Nephron (organoid): ENCODE measurements around the gene GRK2.
A peak's percentile ranks its signal among the peaks of the same experiment; 100 is the strongest.

Experiments
- H3K27ac Mint-ChIP-seq, 3 experiments: 2 replicates each; pipeline ENCODE4 v1.8.0; 2020; ENCODE audit warnings: mixed read lengths in 3 of 3, mild to moderate bottlenecking in 2 of 3, moderate library complexity in 1 of 3
- H3K27me3 Mint-ChIP-seq: 2 replicates; pipeline ENCODE4 v1.8.0; 2021; ENCODE audit warnings: low read depth, mild to moderate bottlenecking, moderate library complexity, mixed read lengths
- H3K36me3 Mint-ChIP-seq: 2 replicates; pipeline ENCODE4 v1.8.0; 2020; ENCODE audit warnings: low read depth, mixed read lengths
- H3K4me1 Mint-ChIP-seq: 2 replicates; pipeline ENCODE4 v1.8.0; 2020; ENCODE audit warnings: mixed read lengths
- H3K4me3 Mint-ChIP-seq, 3 experiments: 2 replicates each; pipeline ENCODE4 v1.8.0; 2020; ENCODE audit warnings: mild to moderate bottlenecking in 3 of 3, mixed read lengths in 3 of 3, moderate library complexity in 2 of 3
- H3K9me3 Mint-ChIP-seq: 2 replicates; pipeline ENCODE4 v1.8.0; 2020; ENCODE audit warnings: mixed read lengths
- TF ChIP-seq, protein P1 (sequence below), 3 experiments: fragments of 200-600 bp; sonication (generic); IDR thresholded peaks; one replicate each; pipeline ENCODE4 v1.5.0; 2021; ENCODE audit warnings: antibody characterized with exemption in 3 of 3; ENCODE audit not compliant: unreplicated experiment in 3 of 3

GRK2 gene

GRCh38 chr11:67262731-67263675 is 3.3 kb upstream of the GRK2 start:
- no peaks in the 10 kb centered on the region for H3K9me3 Mint-ChIP-seq
- TF ChIP-seq, protein P1, sequence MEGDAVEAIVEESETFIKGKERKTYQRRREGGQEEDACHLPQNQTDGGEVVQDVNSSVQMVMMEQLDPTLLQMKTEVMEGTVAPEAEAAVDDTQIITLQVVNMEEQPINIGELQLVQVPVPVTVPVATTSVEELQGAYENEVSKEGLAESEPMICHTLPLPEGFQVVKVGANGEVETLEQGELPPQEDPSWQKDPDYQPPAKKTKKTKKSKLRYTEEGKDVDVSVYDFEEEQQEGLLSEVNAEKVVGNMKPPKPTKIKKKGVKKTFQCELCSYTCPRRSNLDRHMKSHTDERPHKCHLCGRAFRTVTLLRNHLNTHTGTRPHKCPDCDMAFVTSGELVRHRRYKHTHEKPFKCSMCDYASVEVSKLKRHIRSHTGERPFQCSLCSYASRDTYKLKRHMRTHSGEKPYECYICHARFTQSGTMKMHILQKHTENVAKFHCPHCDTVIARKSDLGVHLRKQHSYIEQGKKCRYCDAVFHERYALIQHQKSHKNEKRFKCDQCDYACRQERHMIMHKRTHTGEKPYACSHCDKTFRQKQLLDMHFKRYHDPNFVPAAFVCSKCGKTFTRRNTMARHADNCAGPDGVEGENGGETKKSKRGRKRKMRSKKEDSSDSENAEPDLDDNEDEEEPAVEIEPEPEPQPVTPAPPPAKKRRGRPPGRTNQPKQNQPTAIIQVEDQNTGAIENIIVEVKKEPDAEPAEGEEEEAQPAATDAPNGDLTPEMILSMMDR (IDR thresholded peaks at IDR 0.05; ENCODE audit: unreplicated experiment in 3 of 3): peak; percentile 67 to 76 (median 70)
- H3K4me1 Mint-ChIP-seq: peaks cover 17% of the 10 kb centered on the region
- peak overlapping the region; percentile 70 to 76 (median 73) for H3K4me3 Mint-ChIP-seq
- H3K36me3 Mint-ChIP-seq: peaks cover 4% of the 10 kb centered on the region
- H3K27ac Mint-ChIP-seq: peak overlapping the region; percentile 24 to 79 (median 60)
- peaks cover 8% of the 10 kb centered on the region for H3K27me3 Mint-ChIP-seq

- Mint-ChIP-seq H3K9me3 (no peaks in the 10 kb centered on the region), H3K36me3 (peaks cover 4% of the 10 kb centered on the region)
- TF ChIP-seq, protein P1 (IDR thresholded peaks at IDR 0.05; ENCODE audit: unreplicated experiment in 3 of 3): no peak
Measured at GRCh38 chr11:67264260-67264659, 2.0 kb upstream of the GRK2 start.

GRCh38 chr11:67264877-67265632 is 1.2 kb upstream of the GRK2 start:
- Mint-ChIP-seq H3K27me3 (peaks cover 5% of the 10 kb centered on the region), H3K4me3 (peak overlapping the region; percentile 85 to 88 (median 86)), H3K9me3 (no peaks in the 10 kb centered on the region), H3K36me3 (no peaks in the 10 kb centered on the region), H3K27ac (peak overlapping the region in 2 of 3 experiments; percentile 54 to 75), H3K4me1 (peaks cover 35% of the 10 kb centered on the region)
- TF ChIP-seq, protein P1 (IDR thresholded peaks at IDR 0.05; ENCODE audit: unreplicated experiment in 3 of 3): no peak

More at GRCh38 chr11:67264260-67264659, 2.0 kb upstream of the GRK2 start:
- Mint-ChIP-seq H3K4me3 (peak overlapping the region; percentile 77 to 83 (median 81)), H3K4me1 (peaks cover 27% of the 10 kb centered on the region), H3K27me3 (peaks cover 8% of the 10 kb centered on the region), H3K27ac (peak overlapping the region; percentile 11 to 87 (median 75))

- Mint-ChIP-seq H3K36me3 (no peaks in the 10 kb centered on the region), H3K9me3 (no peaks in the 10 kb centered on the region), H3K4me3 (peak overlapping the region; percentile 85 to 88 (median 86)), H3K27ac (peak overlapping the region; percentile 60 to 79 (median 64)), H3K27me3 (peaks cover 5% of the 10 kb centered on the region), H3K4me1 (peaks cover 43% of the 10 kb centered on the region)
- TF ChIP-seq, protein P1 (IDR thresholded peaks at IDR 0.05; ENCODE audit: unreplicated experiment in 3 of 3): peak; percentile 66 to 68 (median 68)
Measured at GRCh38 chr11:67265633-67266448, 432 bp upstream of the GRK2 start.
